ENCODE measurements around the gene CBLIF.

CBLIF gene

DNA sequence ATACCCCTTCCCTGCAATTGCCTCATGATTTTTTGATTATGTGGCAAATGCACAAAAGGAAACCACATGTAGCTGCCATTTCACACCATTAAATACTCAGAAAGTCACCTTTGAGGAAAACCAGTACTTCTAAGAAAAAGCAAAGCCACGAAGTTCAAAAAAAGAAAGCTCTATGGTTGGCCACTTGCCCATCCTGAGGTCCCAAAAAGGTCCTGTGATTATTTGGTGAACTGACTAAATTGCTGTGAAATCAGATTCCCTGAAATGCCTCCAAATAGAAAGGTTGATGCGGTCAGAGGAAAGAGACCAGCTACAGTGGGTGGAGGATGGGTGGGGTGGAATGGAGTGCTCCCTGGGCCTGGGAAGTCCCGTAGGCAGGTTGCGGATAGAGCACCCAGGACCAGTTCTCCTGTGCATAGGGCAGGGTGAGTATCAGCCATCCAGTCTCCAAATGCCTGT lies 61.6 kb downstream of the CBLIF start:
- no peak for DNase-seq (ENCODE audit: low read depth, low spot score)
- CTCF ChIA-PET = interaction anchor here (0.9 kb wide), 1 partner anchor 16 kb away, joined by 3 read pairs; no protein-coding TSS in a partner anchor
- TF ChIP-seq, protein P1, sequence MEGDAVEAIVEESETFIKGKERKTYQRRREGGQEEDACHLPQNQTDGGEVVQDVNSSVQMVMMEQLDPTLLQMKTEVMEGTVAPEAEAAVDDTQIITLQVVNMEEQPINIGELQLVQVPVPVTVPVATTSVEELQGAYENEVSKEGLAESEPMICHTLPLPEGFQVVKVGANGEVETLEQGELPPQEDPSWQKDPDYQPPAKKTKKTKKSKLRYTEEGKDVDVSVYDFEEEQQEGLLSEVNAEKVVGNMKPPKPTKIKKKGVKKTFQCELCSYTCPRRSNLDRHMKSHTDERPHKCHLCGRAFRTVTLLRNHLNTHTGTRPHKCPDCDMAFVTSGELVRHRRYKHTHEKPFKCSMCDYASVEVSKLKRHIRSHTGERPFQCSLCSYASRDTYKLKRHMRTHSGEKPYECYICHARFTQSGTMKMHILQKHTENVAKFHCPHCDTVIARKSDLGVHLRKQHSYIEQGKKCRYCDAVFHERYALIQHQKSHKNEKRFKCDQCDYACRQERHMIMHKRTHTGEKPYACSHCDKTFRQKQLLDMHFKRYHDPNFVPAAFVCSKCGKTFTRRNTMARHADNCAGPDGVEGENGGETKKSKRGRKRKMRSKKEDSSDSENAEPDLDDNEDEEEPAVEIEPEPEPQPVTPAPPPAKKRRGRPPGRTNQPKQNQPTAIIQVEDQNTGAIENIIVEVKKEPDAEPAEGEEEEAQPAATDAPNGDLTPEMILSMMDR (IDR thresholded peaks at IDR 0.05; ENCODE audit: insufficient read depth, low read length, missing control alignments) = no peak
- POLR2A ChIA-PET = no interaction called here
- H3K4me3 ChIP-seq (ENCODE audit: low read depth, low read length) = no peak overlapping the region

DNA sequence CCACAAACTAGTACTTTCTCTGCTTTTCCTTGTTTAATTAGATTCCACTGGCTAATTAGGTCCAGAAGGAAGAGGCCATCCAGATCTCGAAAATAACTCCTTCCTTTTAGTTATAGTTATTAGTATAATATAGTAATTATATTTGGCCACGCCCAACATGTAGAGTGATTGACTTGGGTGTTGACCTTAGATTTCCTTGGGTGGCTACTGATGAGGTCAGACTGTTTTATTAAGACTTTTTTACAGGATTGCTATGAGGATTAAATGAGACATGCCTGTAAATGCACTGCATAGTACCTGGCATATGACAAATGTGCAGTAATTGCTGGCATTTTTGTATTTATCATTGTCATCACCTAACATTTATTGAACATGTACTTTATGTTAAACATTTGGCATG lies 63.2 kb downstream of the CBLIF start:
- TF ChIP-seq, protein P1 (IDR thresholded peaks at IDR 0.05; ENCODE audit: insufficient read depth, low read length, missing control alignments) = no peak
- H3K4me3 ChIP-seq (ENCODE audit: low read depth, low read length) = no peak overlapping the region
- ChIA-PET POLR2A (no interaction called here), CTCF (no interaction called here)
- DNase-seq (ENCODE audit: low read depth, low spot score) = no peak

DNA sequence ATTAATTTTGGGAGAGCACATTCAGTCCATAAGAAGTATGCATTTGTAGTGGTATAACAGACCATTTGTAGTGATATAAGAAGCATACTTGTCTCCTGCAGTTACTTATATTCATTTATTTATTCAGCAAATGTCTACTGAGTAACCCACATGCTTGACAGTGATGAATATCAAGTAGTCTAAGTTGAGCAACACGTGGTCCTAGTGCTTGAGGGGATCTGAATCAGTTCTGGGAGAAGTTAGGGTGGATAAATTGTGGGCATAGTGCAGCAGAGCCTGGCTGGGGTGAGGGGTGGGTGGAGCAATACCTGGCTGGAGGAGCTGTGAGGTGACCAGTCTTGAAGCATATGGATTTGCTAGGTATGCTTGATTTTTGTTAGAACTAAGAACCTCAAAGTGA lies 65.8 kb downstream of the CBLIF start:
- no peak for DNase-seq (ENCODE audit: low read depth, low spot score)
- TF ChIP-seq, protein P1 (IDR thresholded peaks at IDR 0.05; ENCODE audit: insufficient read depth, low read length, missing control alignments) = no peak
- no peak overlapping the region for H3K4me3 ChIP-seq (ENCODE audit: low read depth, low read length)
- CTCF ChIA-PET = interaction anchor here (1.0 kb wide), 1 partner anchor 22 kb away, joined by 3 read pairs; no protein-coding TSS in a partner anchor
- POLR2A ChIA-PET = no interaction called here
